Epithelial cell of proximal tubule (primary cell): ENCODE data around the gene PLGRKT. TPM values are rescaled to one million over a fixed set of nuclear protein-coding genes. Genes with fewer than 3 reads are reported as not detected.
"Not testable (repeated sequence)": the region's sequence is repeated elsewhere in the genome, so short reads cannot be mapped to it uniquely, and the experiment has no call there.

Experiments
- DNase-seq: peaks from one replicate; pipeline ENCODE4 v3.0.0-alpha.2; 2011; ENCODE audit warnings: low read depth
- H3K4me3 ChIP-seq: 2 replicates; pipeline ENCODE4 v1.5.1; 2011; ENCODE audit warnings: low read depth, mild to moderate bottlenecking, low read length
- total RNA-seq: library from RNA; depleted of rRNA; stranded (reverse); fragments of >200 nt; gene quantifications from 2 replicates; pipeline ENCODE4 v1.2.3, GENCODE V29; 2015
- TF ChIP-seq, protein P1 (sequence below): conservative IDR thresholded peaks from 2 replicates; pipeline ENCODE4 v1.5.1; 2012; ENCODE audit warnings: low read depth, mild to moderate bottlenecking, low read length

PLGRKT gene
- total RNA-seq, 1 donor from 2014 or later = 28.5 TPM

DNA sequence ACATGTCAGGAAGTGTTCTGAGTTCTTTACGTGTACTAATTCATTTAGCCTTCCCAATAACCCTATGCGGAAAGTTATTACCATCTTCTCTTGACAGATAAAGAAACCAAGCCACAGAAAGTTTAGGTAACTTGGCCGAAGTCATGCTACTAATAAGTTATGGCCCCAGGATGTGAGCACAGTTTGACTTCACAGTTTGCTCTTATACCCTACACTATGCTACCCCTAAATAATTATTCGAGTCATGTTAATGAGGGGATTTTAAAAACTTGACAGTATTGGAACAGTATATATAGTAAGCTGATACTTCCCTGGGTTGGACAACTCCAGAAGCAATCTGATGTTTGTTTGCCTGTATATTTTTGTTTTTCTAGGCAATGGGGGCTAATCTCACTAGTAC lies 43.2 kb upstream of the PLGRKT start:
- TF ChIP-seq, protein P1, sequence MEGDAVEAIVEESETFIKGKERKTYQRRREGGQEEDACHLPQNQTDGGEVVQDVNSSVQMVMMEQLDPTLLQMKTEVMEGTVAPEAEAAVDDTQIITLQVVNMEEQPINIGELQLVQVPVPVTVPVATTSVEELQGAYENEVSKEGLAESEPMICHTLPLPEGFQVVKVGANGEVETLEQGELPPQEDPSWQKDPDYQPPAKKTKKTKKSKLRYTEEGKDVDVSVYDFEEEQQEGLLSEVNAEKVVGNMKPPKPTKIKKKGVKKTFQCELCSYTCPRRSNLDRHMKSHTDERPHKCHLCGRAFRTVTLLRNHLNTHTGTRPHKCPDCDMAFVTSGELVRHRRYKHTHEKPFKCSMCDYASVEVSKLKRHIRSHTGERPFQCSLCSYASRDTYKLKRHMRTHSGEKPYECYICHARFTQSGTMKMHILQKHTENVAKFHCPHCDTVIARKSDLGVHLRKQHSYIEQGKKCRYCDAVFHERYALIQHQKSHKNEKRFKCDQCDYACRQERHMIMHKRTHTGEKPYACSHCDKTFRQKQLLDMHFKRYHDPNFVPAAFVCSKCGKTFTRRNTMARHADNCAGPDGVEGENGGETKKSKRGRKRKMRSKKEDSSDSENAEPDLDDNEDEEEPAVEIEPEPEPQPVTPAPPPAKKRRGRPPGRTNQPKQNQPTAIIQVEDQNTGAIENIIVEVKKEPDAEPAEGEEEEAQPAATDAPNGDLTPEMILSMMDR = no peak
- DNase-seq = no peak
- H3K4me3 ChIP-seq = no peak overlapping the region

DNA sequence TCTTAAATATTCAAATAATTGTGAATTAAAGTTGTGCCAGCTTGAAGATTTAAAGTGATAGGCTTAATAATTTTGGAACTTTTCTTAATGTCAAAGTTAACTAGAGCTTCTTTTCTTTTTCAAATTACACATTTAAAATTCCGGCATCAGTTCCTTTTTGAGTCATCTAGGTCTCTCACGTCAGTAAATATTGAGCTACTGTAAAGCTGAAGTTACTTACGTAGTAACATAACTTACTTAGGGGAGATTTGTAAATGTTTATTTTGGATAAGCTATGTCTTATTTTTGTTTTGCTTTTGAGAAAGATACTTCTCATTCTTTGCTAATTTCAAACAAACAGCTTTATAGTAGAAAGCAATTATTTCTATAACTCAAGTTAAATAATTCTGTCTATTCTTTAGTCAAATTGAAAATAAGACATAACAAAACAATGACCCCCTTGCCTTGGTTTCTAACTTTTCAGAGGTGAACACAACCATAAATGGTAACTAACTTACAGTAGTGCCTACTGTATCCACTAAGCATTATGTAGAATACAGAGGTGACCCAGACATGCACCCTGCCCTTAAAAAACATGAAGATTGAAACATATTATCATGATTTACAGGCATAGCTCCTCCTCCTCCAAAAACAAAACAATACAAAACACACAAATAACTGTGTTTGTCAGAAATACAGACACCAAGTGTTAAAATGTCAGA lies 42.4 kb upstream of the PLGRKT start:
- H3K4me3 ChIP-seq = no peak overlapping the region
- TF ChIP-seq, protein P1 = no peak
- no peak for DNase-seq

DNA sequence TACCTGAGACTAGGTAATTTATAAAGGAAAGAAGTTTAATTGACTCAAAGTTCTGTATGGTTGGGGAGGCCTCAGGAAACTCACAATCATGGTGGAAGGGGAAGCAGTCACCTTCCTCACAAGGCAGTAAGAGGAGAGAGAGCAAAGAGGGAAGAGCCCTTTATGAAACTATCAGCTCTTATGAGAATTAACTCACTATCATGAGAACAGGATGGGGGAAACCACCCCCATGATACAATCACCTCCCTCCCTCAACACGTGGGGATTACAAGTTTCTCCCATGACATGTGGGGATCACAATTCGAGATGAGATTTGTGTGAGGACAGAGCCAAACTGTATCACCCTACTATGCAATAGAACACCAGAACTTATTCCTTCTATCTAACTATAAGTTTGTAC lies 40.5 kb upstream of the PLGRKT start:
- H3K4me3 ChIP-seq = no peak overlapping the region
- TF ChIP-seq, protein P1 = no peak
- no peak for DNase-seq

DNA sequence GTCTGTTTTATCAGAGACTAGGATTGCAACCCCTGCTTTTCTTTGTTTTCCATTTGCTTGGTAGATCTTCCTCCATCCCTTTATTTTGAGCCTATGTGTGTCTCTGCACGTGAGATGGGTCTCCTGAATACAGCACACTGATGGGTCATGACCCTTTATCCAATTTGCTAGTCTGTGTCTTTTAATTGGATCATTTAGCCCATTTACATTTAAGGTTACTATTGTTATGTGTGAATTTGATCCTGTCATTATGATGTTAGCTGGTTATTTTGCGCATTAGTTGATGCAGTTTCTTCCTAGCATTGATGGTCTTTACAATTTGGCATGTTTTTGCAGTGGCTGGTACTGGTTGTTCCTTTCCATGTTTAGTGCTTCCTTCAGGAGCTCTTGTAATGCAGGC lies 37.9 kb upstream of the PLGRKT start:
- not testable (repeated sequence) for DNase-seq, H3K4me3 ChIP-seq

DNA sequence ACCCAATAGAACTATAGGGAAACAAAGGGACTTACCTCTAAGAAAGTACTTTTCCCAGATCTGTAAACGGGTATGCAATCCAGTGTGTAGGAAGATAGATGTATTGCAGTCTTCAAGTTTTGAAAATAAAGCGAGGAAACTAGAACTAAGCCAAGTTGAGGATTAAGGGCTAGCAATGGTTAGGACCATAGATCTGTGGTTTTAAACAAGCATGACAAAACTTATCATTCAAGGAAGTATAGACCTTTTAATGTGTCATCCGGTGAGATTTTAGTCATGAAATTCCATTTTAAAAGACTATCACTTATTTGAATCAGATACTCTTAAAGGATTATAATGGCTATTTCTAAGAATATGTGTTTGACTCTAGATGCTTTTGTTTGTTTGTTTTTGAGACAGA lies 33.1 kb upstream of the PLGRKT start:
- no peak overlapping the region for H3K4me3 ChIP-seq
- DNase-seq = no peak
- TF ChIP-seq, protein P1 = no peak

DNA sequence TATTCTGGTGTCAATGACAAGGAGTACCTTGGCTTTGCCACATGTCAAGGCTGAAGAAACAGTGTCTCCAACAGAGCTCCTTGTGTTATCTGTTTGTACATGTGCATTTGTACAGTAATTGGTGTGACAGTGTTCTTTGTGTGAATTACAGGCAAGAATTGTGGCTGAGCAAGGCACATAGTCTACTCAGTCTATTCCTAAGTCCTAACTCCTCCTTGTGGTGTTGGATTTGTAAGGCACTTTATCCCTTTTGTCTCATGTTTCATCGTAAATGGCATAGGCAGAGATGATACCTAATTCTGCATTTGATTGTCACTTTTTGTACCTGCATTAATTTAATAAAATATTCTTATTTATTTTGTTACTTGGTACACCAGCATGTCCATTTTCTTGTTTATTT lies 32.4 kb upstream of the PLGRKT start:
- TF ChIP-seq, protein P1 = no peak

DNA sequence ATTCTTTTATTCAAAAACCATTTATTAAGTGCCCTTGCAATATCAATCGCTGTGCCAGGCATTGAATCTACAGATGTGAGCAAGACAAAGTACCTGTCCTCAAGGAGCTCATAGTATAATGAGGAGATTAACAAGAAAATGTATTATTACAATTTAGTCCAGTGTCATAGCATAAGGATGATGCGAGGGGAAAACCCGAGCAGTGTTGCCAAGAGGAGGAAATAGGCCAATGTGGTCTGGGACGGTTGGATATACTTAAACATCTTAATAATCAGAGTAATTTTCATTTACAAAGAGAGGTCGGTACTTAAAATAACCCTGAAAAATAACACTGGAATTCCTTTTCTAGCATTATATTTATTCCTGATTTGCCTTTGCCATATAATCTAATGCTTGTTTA lies 31.1 kb upstream of the PLGRKT start:
- H3K4me3 ChIP-seq = no peak overlapping the region
- no peak for DNase-seq
- TF ChIP-seq, protein P1 = no peak

More for the DNA sequence above, 32.4 kb upstream of the PLGRKT start:
- DNase-seq = no peak
- H3K4me3 ChIP-seq = no peak overlapping the region
